H1 (cell line): ENCODE data around the gene EPHA3. TPM values are rescaled to one million over a fixed set of nuclear protein-coding genes. Genes with fewer than 3 reads are reported as not detected.

Experiments
- CTCF ChIA-PET: fragments of 300-600 bp; sonication (Branson Sonifier 250); formaldehyde crosslinking; loops from one replicate; lab custom pipeline; 2021; ENCODE audit not compliant: partially characterized antibody; lab: Charles Lee
- POLR2A ChIA-PET: fragments of 300-600 bp; sonication (Branson Sonifier 250); formaldehyde crosslinking; loops from one replicate; lab custom pipeline; 2021; ENCODE audit warnings: inconsistent platforms; ENCODE audit not compliant: partially characterized antibody; lab: Charles Lee
- DNase-seq, 2 experiments: peaks; one replicate each; pipeline versions ENCODE4 v3.0.0 to v3.0.0-alpha.2; 2010 to 2022; ENCODE audit warnings: low spot score in 2 of 2, low read depth in 1 of 2, mixed read lengths in 1 of 2
- FAIRE-seq: peaks from 2 replicates; lab custom pipeline; 2011; peaks lifted over from hg19 to GRCh38; lab: Jason Lieb, UNC
- H2AFZ ChIP-seq: 2 replicates; pipeline ENCODE4 v1.8.1; 2012; ENCODE audit warnings: low read length, inconsistent platforms
- H2AK5ac ChIP-seq: 2 replicates; pipeline ENCODE4 v1.6.1; 2013; ENCODE audit warnings: low read depth, low read length
- H2BK120ac ChIP-seq: replicated peaks from 2 replicates; pipeline ENCODE3; 2013; ENCODE audit warnings: low read depth, low read length, inconsistent platforms
- H2BK12ac ChIP-seq: 2 replicates; pipeline ENCODE4 v1.6.1; 2013; ENCODE audit warnings: low read depth, low read length
- H2BK15ac ChIP-seq: 2 replicates; pipeline ENCODE4 v1.6.1; 2013; ENCODE audit warnings: low read length
- H2BK20ac ChIP-seq: 2 replicates; pipeline ENCODE4 v1.6.1; 2013; ENCODE audit warnings: low read length
- H2BK5ac ChIP-seq: 2 replicates; pipeline ENCODE4 v1.6.1; 2013; ENCODE audit warnings: low read depth, low read length
- H3K14ac ChIP-seq: 2 replicates; pipeline ENCODE4 v1.6.1; 2013; ENCODE audit warnings: inconsistent platforms; ENCODE audit not compliant: insufficient read length
- H3K18ac ChIP-seq: 2 replicates; pipeline ENCODE4 v1.6.1; 2013; ENCODE audit warnings: low read length; ENCODE audit errors: extremely low read depth
- H3K23ac ChIP-seq: 2 replicates; pipeline ENCODE4 v1.6.1; 2013; ENCODE audit warnings: inconsistent platforms; ENCODE audit not compliant: insufficient read length
- H3K23me2 ChIP-seq: 2 replicates; pipeline ENCODE4 v1.6.1; 2013; ENCODE audit warnings: low read depth, low read length
- H3K27ac ChIP-seq: 2 replicates; pipeline ENCODE4 v1.6.1; 2011; ENCODE audit warnings: low read depth, low read length, inconsistent platforms
- H3K27me3 ChIP-seq, 4 experiments: replicated peaks in 1 of 4; 1 replicate in 1 of 4; 2 replicates in 3 of 4; pipeline versions ENCODE4 v1.6.1 to v1.8.1; 2011 to 2013; ENCODE audit warnings: low read length in 3 of 4, mild to moderate bottlenecking in 3 of 4, inconsistent platforms in 2 of 4, mixed read lengths in 2 of 4, moderate library complexity in 1 of 4; ENCODE audit not compliant: control insufficient read depth in 3 of 4, insufficient read depth in 3 of 4; ENCODE audit errors: extremely low read depth in 1 of 4
- H3K36me3 ChIP-seq, 4 experiments: 2 replicates each; pipeline versions ENCODE4 v1.6.1 to v1.8.1; 2011 to 2013; ENCODE audit warnings: mild to moderate bottlenecking in 4 of 4, low read length in 3 of 4, moderate library complexity in 2 of 4, control low read depth in 1 of 4, inconsistent platforms in 1 of 4; ENCODE audit not compliant: insufficient read depth in 4 of 4, control insufficient read depth in 2 of 4
- H3K4ac ChIP-seq: replicated peaks from 2 replicates; pipeline ENCODE3; 2013; ENCODE audit warnings: low read length, low read depth, mixed read lengths, inconsistent platforms; ENCODE audit not compliant: insufficient read length
- H3K4me1 ChIP-seq, 4 experiments: replicated peaks in 1 of 4; 1 replicate in 1 of 4; 2 replicates in 3 of 4; pipeline versions ENCODE4 v1.6.1 to v1.8.1; 2011 to 2013; ENCODE audit warnings: low read length in 3 of 4, inconsistent platforms in 2 of 4, mixed read lengths in 1 of 4; ENCODE audit not compliant: insufficient read depth in 4 of 4, control insufficient read depth in 3 of 4
- H3K4me2 ChIP-seq, 2 experiments: 2 replicates each; pipeline versions ENCODE4 v1.6.1 to v1.8.1; 2011 to 2013; ENCODE audit warnings: low read depth in 2 of 2, low read length in 2 of 2, control low read depth in 1 of 2, inconsistent platforms in 1 of 2, mild to moderate bottlenecking in 1 of 2; ENCODE audit not compliant: insufficient read depth in 1 of 2
- H3K4me3 ChIP-seq, 4 experiments: fragments of 200-600, 300-600 bp in 1 of 4; sonication (generic), shearing (Covaris generic), sonication (Bioruptor Twin) in 1 of 4; 2 replicates each; pipeline versions ENCODE4 v1.5.1 to v1.8.1; 2011 to 2016; ENCODE audit warnings: low read length in 4 of 4, low read depth in 3 of 4, control low read depth in 2 of 4, inconsistent platforms in 2 of 4, mild to moderate bottlenecking in 2 of 4, mixed read lengths in 1 of 4, moderate library complexity in 1 of 4; ENCODE audit not compliant: insufficient read depth in 2 of 4; ENCODE audit errors: extremely low read depth in 1 of 4
- H3K56ac ChIP-seq: replicated peaks from 2 replicates; pipeline ENCODE3; 2013; ENCODE audit warnings: low read depth, mild to moderate bottlenecking, mixed read lengths, low read length, inconsistent platforms; ENCODE audit not compliant: insufficient read length
- H3K79me1 ChIP-seq: 2 replicates; pipeline ENCODE4 v1.6.1; 2013; ENCODE audit warnings: low read depth, low read length, control low read depth
- H3K79me2 ChIP-seq, 2 experiments: 2 replicates each; pipeline versions ENCODE4 v1.6.1 to v1.8.1; 2012 to 2013; ENCODE audit warnings: low read length in 2 of 2, mild to moderate bottlenecking in 2 of 2, inconsistent platforms in 1 of 2; ENCODE audit not compliant: insufficient read depth in 2 of 2, control insufficient read depth in 1 of 2
- H3K9ac ChIP-seq, 4 experiments: replicated peaks in 1 of 4; 1 replicate in 1 of 4; 2 replicates in 3 of 4; pipeline versions ENCODE4 v1.6.1 to v1.8.1; 2011 to 2013; ENCODE audit warnings: low read depth in 3 of 4, low read length in 3 of 4, control low read depth in 2 of 4, mild to moderate bottlenecking in 2 of 4, moderate library complexity in 2 of 4, inconsistent platforms in 1 of 4; ENCODE audit errors: extremely low read depth in 1 of 4
- H3K9me3 ChIP-seq, 2 experiments: 2 replicates each; pipeline versions ENCODE4 v1.6.1 to v1.8.1; 2012 to 2013; ENCODE audit warnings: mild to moderate bottlenecking in 2 of 2, moderate library complexity in 2 of 2, control low read depth in 1 of 2, inconsistent platforms in 1 of 2, low read depth in 1 of 2, low read length in 1 of 2, mixed read lengths in 1 of 2; ENCODE audit not compliant: insufficient read depth in 2 of 2
- H4K20me1 ChIP-seq, 2 experiments: replicated peaks in 1 of 2; 2 replicates each; pipeline versions ENCODE3 to v1.8.1; 2011 to 2013; ENCODE audit warnings: inconsistent platforms in 2 of 2, low read length in 2 of 2, mild to moderate bottlenecking in 1 of 2; ENCODE audit not compliant: insufficient read depth in 2 of 2, control insufficient read depth in 1 of 2
- H4K5ac ChIP-seq: 2 replicates; pipeline ENCODE4 v1.6.1; 2013; ENCODE audit warnings: low read length, low read depth, mixed read lengths, inconsistent platforms; ENCODE audit not compliant: insufficient read length
- H4K8ac ChIP-seq: 2 replicates; pipeline ENCODE4 v1.8.0; 2013; ENCODE audit warnings: mild to moderate bottlenecking, moderate library complexity, low read length, inconsistent platforms; ENCODE audit not compliant: insufficient read depth; ENCODE audit errors: extremely low read depth
- H4K91ac ChIP-seq: replicated peaks from 2 replicates; pipeline ENCODE3; 2013; ENCODE audit warnings: low read length, mixed read lengths, inconsistent platforms; ENCODE audit not compliant: insufficient read length
- ASH2L ChIP-seq: fragments of 200-600, 300-600 bp; sonication (generic); IDR thresholded peaks from one replicate; pipeline ENCODE4 v1.7.1; 2017; ENCODE audit warnings: low read length
- CHD2 ChIP-seq: IDR thresholded peaks from 2 replicates; pipeline ENCODE4 v1.6.1; 2012; ENCODE audit warnings: low read length, improper control_type of control experiment
- CREB1 ChIP-seq: IDR thresholded peaks from 2 replicates; pipeline ENCODE4 v1.6.1; 2012; ENCODE audit warnings: inconsistent platforms
- GABPA ChIP-seq: IDR thresholded peaks from 2 replicates; pipeline ENCODE4 v1.6.1; 2011; ENCODE audit warnings: mild to moderate bottlenecking, low read length, moderate library complexity, borderline replicate concordance; ENCODE audit not compliant: insufficient read depth
- NANOG ChIP-seq: IDR thresholded peaks from 2 replicates; pipeline ENCODE4 v1.6.1; 2011; ENCODE audit warnings: low read length, low read depth, mild to moderate bottlenecking, inconsistent platforms; ENCODE audit not compliant: insufficient read depth, poor library complexity, severe bottlenecking
- NRF1 ChIP-seq: IDR thresholded peaks from 2 replicates; pipeline ENCODE4 v1.6.1; 2011; ENCODE audit warnings: mild to moderate bottlenecking, low read depth, low read length, improper control_type of control experiment
- POLR2AphosphoS5 ChIP-seq: IDR thresholded peaks from 2 replicates; pipeline ENCODE4 v1.6.1; 2011; ENCODE audit warnings: low read depth, low read length
- WGBS, 2 experiments: shearing (Covaris generic) in 1 of 2; methylation state at CpG; one replicate each; pipeline versions ENCODE4 v1.1.6 to v1.1.7; 2013 to 2015; ENCODE audit warnings: low lambda C conversion rate in 2 of 2, mixed read lengths in 2 of 2, inconsistent platforms in 1 of 2, low coverage in 1 of 2, missing lambda C conversion rate in 1 of 2; ENCODE audit not compliant: insufficient replicate concordance in 2 of 2, insufficient coverage in 1 of 2, insufficient read length in 1 of 2; ENCODE audit errors: extremely low coverage in 1 of 2, missing lambda C conversion rate in 1 of 2; 5-methylcytosine and 5-hydroxymethylcytosine counted together
- polyA plus RNA-seq, 7 experiments: library from polyadenylated mRNA; depleted of rRNA in 3 of 7; stranded (reverse) in 5 of 7; unstranded in 2 of 7; fragments of >200 nt in 5 of 7; fragments of 200-250 nt in 2 of 7; gene quantifications; 1 replicate in 5 of 7; 2 replicates in 1 of 7; 4 replicates in 1 of 7; pipeline versions ENCODE4 v1.2.1 to v1.2.3, GENCODE V29; 2011 to 2013; ENCODE audit warnings: missing spikeins in 2 of 7, mixed read lengths in 2 of 7
- total RNA-seq: library from RNA; stranded (reverse); fragmentation: NEBNext Ultra II Directional; extraction: Animal tissue kit (Norgen Biotek cat#: 25700); gene quantifications from 2 replicates; pipeline ENCODE4 v1.2.1, GENCODE V29; 2021
- TF ChIP-seq, protein P1 (sequence below): IDR thresholded peaks from 2 replicates; pipeline ENCODE4 v1.6.1; 2012; ENCODE audit warnings: inconsistent platforms
- TF ChIP-seq, protein P2 (sequence below), 3 experiments: IDR thresholded peaks; 1 replicate in 2 of 3; 2 replicates in 1 of 3; pipeline versions ENCODE4 v1.5.1 to v1.6.1; 2011; ENCODE audit warnings: low read length in 3 of 3, mild to moderate bottlenecking in 3 of 3, inconsistent platforms in 2 of 3, low read depth in 1 of 3, moderate library complexity in 1 of 3; ENCODE audit not compliant: insufficient read depth in 1 of 3; ENCODE audit errors: control extremely low read depth in 1 of 3

EPHA3 gene
- total and polyA plus RNA-seq, 2 of the 8 experiments (the other 6 are each of a cell fraction or from before 2014, with no cell fraction given): 0.09 to 0.22 TPM

- Histone ChIP-seq H4K20me1 (no peaks in the 10 kb centered on the region), H3K79me1 (no peaks in the 10 kb centered on the region), H3K9me3 (no peaks in the 10 kb centered on the region), H3K56ac (no peak overlapping the region), H2AFZ (peak overlapping the region; percentile 58; the same call in 1 of the 2 replicates), H2BK15ac (no peak overlapping the region), H3K14ac (no peak overlapping the region), H3K4me1 (peaks cover 0 to 9% (median 1%) of the 10 kb centered on the region in 4 experiments; a peak in 1 of 7 replicates), H3K79me2 (no peaks in the 10 kb centered on the region), H3K23ac (no peak overlapping the region), H2BK5ac (no peak overlapping the region), H2BK20ac (no peak overlapping the region), H3K4ac (no peak overlapping the region), H3K27ac (no peak overlapping the region), H4K5ac (no peak overlapping the region), H3K23me2 (no peaks in the 10 kb centered on the region), H3K4me3 (no peak overlapping the region), H2BK12ac (no peak overlapping the region), H3K36me3 (no peaks in the 10 kb centered on the region), H4K8ac (no peak overlapping the region), H3K4me2 (no peak overlapping the region), H3K18ac (no peak overlapping the region; the same call in 1 of the 2 replicates), H4K91ac (no peak overlapping the region), H2BK120ac (no peak overlapping the region), H2AK5ac (no peak overlapping the region), H3K9ac (no peak overlapping the region), H3K27me3 (no peaks in the 10 kb centered on the region)
- CTCF ChIA-PET: no interaction called here
- POLR2A ChIA-PET: no interaction called here
- 84% methylated on average over 4 of the region's 4 CpGs; no CpG with 5 or more reads in 1 of the 2 experiments for WGBS, 2 experiments
- DNase-seq (no peak), FAIRE-seq (no peak)
- TF ChIP-seq POLR2AphosphoS5: no peak
- TF ChIP-seq, protein P1, sequence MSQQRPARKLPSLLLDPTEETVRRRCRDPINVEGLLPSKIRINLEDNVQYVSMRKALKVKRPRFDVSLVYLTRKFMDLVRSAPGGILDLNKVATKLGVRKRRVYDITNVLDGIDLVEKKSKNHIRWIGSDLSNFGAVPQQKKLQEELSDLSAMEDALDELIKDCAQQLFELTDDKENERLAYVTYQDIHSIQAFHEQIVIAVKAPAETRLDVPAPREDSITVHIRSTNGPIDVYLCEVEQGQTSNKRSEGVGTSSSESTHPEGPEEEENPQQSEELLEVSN: no peak
- no peak for TF ChIP-seq CHD2
- no peak for TF ChIP-seq CREB1
- TF ChIP-seq, protein P2, sequence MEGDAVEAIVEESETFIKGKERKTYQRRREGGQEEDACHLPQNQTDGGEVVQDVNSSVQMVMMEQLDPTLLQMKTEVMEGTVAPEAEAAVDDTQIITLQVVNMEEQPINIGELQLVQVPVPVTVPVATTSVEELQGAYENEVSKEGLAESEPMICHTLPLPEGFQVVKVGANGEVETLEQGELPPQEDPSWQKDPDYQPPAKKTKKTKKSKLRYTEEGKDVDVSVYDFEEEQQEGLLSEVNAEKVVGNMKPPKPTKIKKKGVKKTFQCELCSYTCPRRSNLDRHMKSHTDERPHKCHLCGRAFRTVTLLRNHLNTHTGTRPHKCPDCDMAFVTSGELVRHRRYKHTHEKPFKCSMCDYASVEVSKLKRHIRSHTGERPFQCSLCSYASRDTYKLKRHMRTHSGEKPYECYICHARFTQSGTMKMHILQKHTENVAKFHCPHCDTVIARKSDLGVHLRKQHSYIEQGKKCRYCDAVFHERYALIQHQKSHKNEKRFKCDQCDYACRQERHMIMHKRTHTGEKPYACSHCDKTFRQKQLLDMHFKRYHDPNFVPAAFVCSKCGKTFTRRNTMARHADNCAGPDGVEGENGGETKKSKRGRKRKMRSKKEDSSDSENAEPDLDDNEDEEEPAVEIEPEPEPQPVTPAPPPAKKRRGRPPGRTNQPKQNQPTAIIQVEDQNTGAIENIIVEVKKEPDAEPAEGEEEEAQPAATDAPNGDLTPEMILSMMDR (IDR thresholded peaks at IDR 0.05; ENCODE audit: control extremely low read depth in 1 of 3, insufficient read depth in 1 of 3, low read depth in 1 of 3, low read length in 3 of 3): no peak
- TF ChIP-seq NRF1: no peak
- TF ChIP-seq NANOG: no peak
- TF ChIP-seq GABPA: no peak
- no peak for TF ChIP-seq ASH2L
Measured at GRCh38 chr3:89184151-89184995, 77.0 kb downstream of the EPHA3 start.
